ENCODE data around the gene GREM1.

The GREM1 gene

DNA sequence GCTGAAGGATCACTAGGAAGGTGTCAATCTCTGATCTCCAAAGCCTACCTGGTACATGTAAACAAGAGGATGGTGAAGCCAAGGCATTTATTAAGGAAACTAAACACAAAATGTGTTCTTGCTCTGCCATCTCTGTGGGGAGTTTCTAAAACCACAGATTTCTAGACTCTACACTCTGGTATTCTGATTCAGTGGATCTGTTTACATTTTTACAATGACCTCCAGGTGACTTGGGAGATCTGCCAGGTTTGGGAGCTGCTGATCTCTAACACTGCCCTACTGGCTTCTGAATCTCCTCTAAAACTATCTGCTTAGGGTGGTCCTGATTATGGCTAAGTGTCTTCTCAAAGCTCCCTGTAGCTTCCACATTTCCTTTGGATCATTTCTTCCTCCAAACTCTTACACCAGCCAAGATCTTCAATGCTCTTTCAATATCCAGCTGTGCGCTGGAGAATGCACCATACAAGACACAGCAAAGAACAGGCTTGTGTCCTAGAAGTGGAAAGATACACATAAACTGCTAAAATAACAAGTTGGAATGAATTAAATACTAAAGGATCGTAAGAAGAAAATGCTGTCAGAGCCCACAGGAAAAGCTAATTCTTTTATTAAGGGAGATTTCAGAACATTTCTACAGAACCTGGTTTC lies 72.7 kb downstream of the GREM1 start:
- DNase-seq, result no peak

DNA sequence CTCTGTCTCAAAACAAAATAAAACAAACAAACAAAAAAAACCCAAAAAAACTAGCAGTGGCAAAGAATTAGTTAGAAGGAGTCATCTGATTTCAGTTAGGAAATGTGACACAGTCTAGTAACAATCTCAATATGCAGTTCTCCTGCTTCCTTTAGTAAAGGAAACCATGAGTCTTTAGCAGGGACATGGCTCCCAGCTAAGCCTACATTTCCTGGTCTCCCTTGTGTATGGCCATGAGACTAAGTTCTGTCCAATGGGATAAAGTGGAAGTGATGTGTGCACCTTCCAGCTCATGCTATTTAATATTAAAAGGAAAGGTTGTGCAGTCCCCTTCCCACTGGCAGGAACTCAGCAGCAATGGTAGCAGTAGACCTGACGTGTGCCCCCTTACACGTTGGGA lies 74.6 kb downstream of the GREM1 start:
- no peak for DNase-seq

All from CD4-positive, alpha-beta T cell treated with Interleukin-1 beta for 1 hour (primary cell).